ENCODE measurements around the gene CNKSR2.
A peak's percentile ranks its signal among the peaks of the same experiment; 100 is the strongest.
"Not testable (repeated sequence)": the region's sequence is repeated elsewhere in the genome, so short reads cannot be mapped to it uniquely, and the experiment has no call there.

CNKSR2 gene

GRCh38 chrX:21476909-21477308, 102.7 kb downstream of the CNKSR2 start:
- no peaks in the 10 kb centered on the region for H3K36me3 ChIP-seq (ENCODE audit: insufficient read depth, low read length)
- H3K27ac ChIP-seq = no peak overlapping the region
- DNase-seq (ENCODE audit: low read depth, low spot score) = no peak
- H3K9ac ChIP-seq (ENCODE audit: insufficient read length) = no peak overlapping the region
- H3K4me3 ChIP-seq = no peak overlapping the region
- H3K9me3 ChIP-seq (ENCODE audit: low read depth, low read length) = no peaks in the 10 kb centered on the region
- no peak for TF ChIP-seq EZH2 (IDR thresholded peaks at IDR 0.05)
- TF ChIP-seq FOXP2 (optimal IDR thresholded peaks at IDR 0.05; ENCODE audit: control extremely low read depth, extremely low read length, insufficient read depth) = no peak
- no peak for TF ChIP-seq POLR2AphosphoS5 (IDR thresholded peaks at IDR 0.05; ENCODE audit: borderline replicate concordance, low read depth, low read length)

- peak; percentile 24 for DNase-seq (ENCODE audit: low read depth, low spot score)
- Histone ChIP-seq H3K27ac (no peak overlapping the region), H3K9me3 (ENCODE audit: low read depth, low read length) (no peaks in the 10 kb centered on the region), H3K9ac (ENCODE audit: insufficient read length) (no peak overlapping the region), H3K4me3 (no peak overlapping the region), H3K36me3 (ENCODE audit: insufficient read depth, low read length) (no peaks in the 10 kb centered on the region)
- TF ChIP-seq POLR2AphosphoS5 (IDR thresholded peaks at IDR 0.05; ENCODE audit: borderline replicate concordance, low read depth, low read length) (no peak), FOXP2 (optimal IDR thresholded peaks at IDR 0.05; ENCODE audit: control extremely low read depth, extremely low read length, insufficient read depth) (no peak), EZH2 (IDR thresholded peaks at IDR 0.05) (no peak)
Measured at GRCh38 chrX:21479695-21480270, 105.6 kb downstream of the CNKSR2 start.

GRCh38 chrX:21481761-21482160, 107.5 kb downstream of the CNKSR2 start:
- no peaks in the 10 kb centered on the region for H3K36me3 ChIP-seq (ENCODE audit: insufficient read depth, low read length)
- no peak overlapping the region for H3K4me3 ChIP-seq
- no peak overlapping the region for H3K27ac ChIP-seq
- no peak for TF ChIP-seq POLR2AphosphoS5 (IDR thresholded peaks at IDR 0.05; ENCODE audit: borderline replicate concordance, low read depth, low read length)
- TF ChIP-seq FOXP2 (optimal IDR thresholded peaks at IDR 0.05; ENCODE audit: control extremely low read depth, extremely low read length, insufficient read depth) = no peak
- TF ChIP-seq EZH2 (IDR thresholded peaks at IDR 0.05) = no peak
- no peak for DNase-seq (ENCODE audit: low read depth, low spot score)
- H3K9me3 ChIP-seq (ENCODE audit: low read depth, low read length) = no peaks in the 10 kb centered on the region
- H3K9ac ChIP-seq (ENCODE audit: insufficient read length) = no peak overlapping the region

- H3K9me3 ChIP-seq (ENCODE audit: low read depth, low read length); H3K9ac ChIP-seq (ENCODE audit: insufficient read length); DNase-seq (ENCODE audit: low read depth, low spot score); H3K36me3 ChIP-seq (ENCODE audit: insufficient read depth, low read length); H3K4me3 ChIP-seq; H3K27ac ChIP-seq: not testable (repeated sequence)
Measured at GRCh38 chrX:21484051-21484450, 109.8 kb downstream of the CNKSR2 start.

GRCh38 chrX:21487832-21488231, 113.6 kb downstream of the CNKSR2 start:
- DNase-seq (ENCODE audit: low read depth, low spot score) = no peak
- Histone ChIP-seq H3K4me3 (no peak overlapping the region), H3K9ac (ENCODE audit: insufficient read length) (no peak overlapping the region), H3K9me3 (ENCODE audit: low read depth, low read length) (no peaks in the 10 kb centered on the region), H3K27ac (peak overlapping the region; percentile 42; the same call in 1 of the 2 replicates), H3K36me3 (ENCODE audit: insufficient read depth, low read length) (no peaks in the 10 kb centered on the region)
- TF ChIP-seq EZH2 (IDR thresholded peaks at IDR 0.05) (no peak), POLR2AphosphoS5 (IDR thresholded peaks at IDR 0.05; ENCODE audit: borderline replicate concordance, low read depth, low read length) (no peak), FOXP2 (optimal IDR thresholded peaks at IDR 0.05; ENCODE audit: control extremely low read depth, extremely low read length, insufficient read depth) (no peak)

- Histone ChIP-seq H3K27ac (no peak overlapping the region), H3K9me3 (ENCODE audit: low read depth, low read length) (no peaks in the 10 kb centered on the region), H3K36me3 (ENCODE audit: insufficient read depth, low read length) (no peaks in the 10 kb centered on the region), H3K4me3 (no peak overlapping the region), H3K9ac (ENCODE audit: insufficient read length) (no peak overlapping the region)
- no peak for DNase-seq (ENCODE audit: low read depth, low spot score)
- TF ChIP-seq POLR2AphosphoS5 (IDR thresholded peaks at IDR 0.05; ENCODE audit: borderline replicate concordance, low read depth, low read length) = no peak
- no peak for TF ChIP-seq EZH2 (IDR thresholded peaks at IDR 0.05)
- TF ChIP-seq FOXP2 (optimal IDR thresholded peaks at IDR 0.05; ENCODE audit: control extremely low read depth, extremely low read length, insufficient read depth) = no peak
Measured at GRCh38 chrX:21490341-21490740, 116.1 kb downstream of the CNKSR2 start.

- no peak overlapping the region for H3K9ac ChIP-seq (ENCODE audit: insufficient read length)
- H3K36me3 ChIP-seq (ENCODE audit: insufficient read depth, low read length) = no peaks in the 10 kb centered on the region
- no peak for TF ChIP-seq FOXP2 (optimal IDR thresholded peaks at IDR 0.05; ENCODE audit: control extremely low read depth, extremely low read length, insufficient read depth)
- no peak for TF ChIP-seq POLR2AphosphoS5 (IDR thresholded peaks at IDR 0.05; ENCODE audit: borderline replicate concordance, low read depth, low read length)
- no peak for TF ChIP-seq EZH2 (IDR thresholded peaks at IDR 0.05)
- no peak overlapping the region for H3K4me3 ChIP-seq
- no peak overlapping the region for H3K27ac ChIP-seq
- no peak for DNase-seq (ENCODE audit: low read depth, low spot score)
- H3K9me3 ChIP-seq (ENCODE audit: low read depth, low read length) = no peaks in the 10 kb centered on the region
Measured at GRCh38 chrX:21493226-21493830, 119.1 kb downstream of the CNKSR2 start.

- Histone ChIP-seq H3K36me3 (ENCODE audit: insufficient read depth, low read length) (no peaks in the 10 kb centered on the region), H3K4me3 (no peak overlapping the region), H3K9me3 (ENCODE audit: low read depth, low read length) (no peaks in the 10 kb centered on the region), H3K9ac (ENCODE audit: insufficient read length) (no peak overlapping the region), H3K27ac (no peak overlapping the region)
- TF ChIP-seq POLR2AphosphoS5 (IDR thresholded peaks at IDR 0.05; ENCODE audit: borderline replicate concordance, low read depth, low read length) = no peak
- no peak for TF ChIP-seq FOXP2 (optimal IDR thresholded peaks at IDR 0.05; ENCODE audit: control extremely low read depth, extremely low read length, insufficient read depth)
- TF ChIP-seq EZH2 (IDR thresholded peaks at IDR 0.05) = no peak
- DNase-seq (ENCODE audit: low read depth, low spot score) = no peak
Measured at GRCh38 chrX:21503593-21503992, 129.4 kb downstream of the CNKSR2 start.

- TF ChIP-seq EZH2 (IDR thresholded peaks at IDR 0.05) (no peak), POLR2AphosphoS5 (IDR thresholded peaks at IDR 0.05; ENCODE audit: borderline replicate concordance, low read depth, low read length) (no peak), FOXP2 (optimal IDR thresholded peaks at IDR 0.05; ENCODE audit: control extremely low read depth, extremely low read length, insufficient read depth) (no peak)
- no peak for DNase-seq (ENCODE audit: low read depth, low spot score)
- Histone ChIP-seq H3K36me3 (ENCODE audit: insufficient read depth, low read length) (no peaks in the 10 kb centered on the region), H3K9me3 (ENCODE audit: low read depth, low read length) (no peaks in the 10 kb centered on the region), H3K9ac (ENCODE audit: insufficient read length) (no peak overlapping the region), H3K27ac (no peak overlapping the region), H3K4me3 (no peak overlapping the region)
Measured at GRCh38 chrX:21509912-21510311, 135.7 kb downstream of the CNKSR2 start.
